Measurements from ENCODE around the gene CALML6.
A peak's percentile ranks its signal among the peaks of the same experiment; 100 is the strongest.

CALML6 gene

GRCh38 chr1:1899967-1900327 lies 15.1 kb upstream of the CALML6 start:
- Histone ChIP-seq H3K9me2 (replicated peaks; ENCODE audit: low read depth, low read length) (no peaks in the 10 kb centered on the region), H4K20me1 (ENCODE audit: insufficient read depth, low read length, poor library complexity, severe bottlenecking) (no peaks in the 10 kb centered on the region), H3K4me1 (ENCODE audit: insufficient read depth, low read length, poor library complexity, severe bottlenecking) (peaks cover 50% of the 10 kb centered on the region), H3K36me3 (ENCODE audit: insufficient read depth, low read length) (no peaks in the 10 kb centered on the region), H3K9me3 (ENCODE audit: insufficient read depth, low read depth, low read length) (no peaks in the 10 kb centered on the region), H3K79me2 (ENCODE audit: insufficient read depth, low read length) (no peaks in the 10 kb centered on the region), H3K4me2 (ENCODE audit: low read depth, low read length, poor library complexity, severe bottlenecking) (peak overlapping the region; percentile 75), H3K9ac (ENCODE audit: low read depth, low read length, poor library complexity, severe bottlenecking) (peak overlapping the region; percentile 69), H2AFZ (ENCODE audit: low read length) (no peak overlapping the region), H3K4me3 (ENCODE audit: low read length, poor library complexity, severe bottlenecking) (peak overlapping the region; percentile 51), H3K27me3 (ENCODE audit: insufficient read depth, low read length, poor library complexity, severe bottlenecking) (no peaks in the 10 kb centered on the region), H3F3A (ENCODE audit: low read depth) (no peaks in the 10 kb centered on the region)
- TF ChIP-seq CTCF (conservative IDR thresholded peaks at IDR 0.05; ENCODE audit: low read length), result no peak
- TF ChIP-seq EZH2phosphoT487 (IDR thresholded peaks at IDR 0.05; ENCODE audit: borderline replicate concordance), result no peak

- no peaks in the 10 kb centered on the region for H3K9me3 ChIP-seq (ENCODE audit: insufficient read depth, low read depth, low read length)
- no peak overlapping the region for H3K4me3 ChIP-seq (ENCODE audit: low read length, poor library complexity, severe bottlenecking)
- no peak overlapping the region for H2AFZ ChIP-seq (ENCODE audit: low read length)
- TF ChIP-seq EZH2phosphoT487 (IDR thresholded peaks at IDR 0.05; ENCODE audit: borderline replicate concordance) (no peak), CTCF (conservative IDR thresholded peaks at IDR 0.05; ENCODE audit: low read length) (no peak)
- H3K9ac ChIP-seq (ENCODE audit: low read depth, low read length, poor library complexity, severe bottlenecking), result peak overlapping the region; percentile 30
- H3F3A ChIP-seq (ENCODE audit: low read depth), result no peaks in the 10 kb centered on the region
- peaks cover 39% of the 10 kb centered on the region for H3K4me1 ChIP-seq (ENCODE audit: insufficient read depth, low read length, poor library complexity, severe bottlenecking)
- H3K79me2 ChIP-seq (ENCODE audit: insufficient read depth, low read length), result no peaks in the 10 kb centered on the region
- no peaks in the 10 kb centered on the region for H3K9me2 ChIP-seq (replicated peaks; ENCODE audit: low read depth, low read length)
- H3K36me3 ChIP-seq (ENCODE audit: insufficient read depth, low read length), result no peaks in the 10 kb centered on the region
- H4K20me1 ChIP-seq (ENCODE audit: insufficient read depth, low read length, poor library complexity, severe bottlenecking), result no peaks in the 10 kb centered on the region
- H3K4me2 ChIP-seq (ENCODE audit: low read depth, low read length, poor library complexity, severe bottlenecking), result no peak overlapping the region
- H3K27me3 ChIP-seq (ENCODE audit: insufficient read depth, low read length, poor library complexity, severe bottlenecking), result no peaks in the 10 kb centered on the region
Observed at GRCh38 chr1:1900883-1901640, 14.0 kb upstream of the CALML6 start.

GRCh38 chr1:1901641-1902294 lies 13.3 kb upstream of the CALML6 start:
- no peaks in the 10 kb centered on the region for H4K20me1 ChIP-seq (ENCODE audit: insufficient read depth, low read length, poor library complexity, severe bottlenecking)
- no peak overlapping the region for H3K4me3 ChIP-seq (ENCODE audit: low read length, poor library complexity, severe bottlenecking)
- H3K9me2 ChIP-seq (replicated peaks; ENCODE audit: low read depth, low read length), result no peaks in the 10 kb centered on the region
- no peak for TF ChIP-seq CTCF (conservative IDR thresholded peaks at IDR 0.05; ENCODE audit: low read length)
- TF ChIP-seq EZH2phosphoT487 (IDR thresholded peaks at IDR 0.05; ENCODE audit: borderline replicate concordance), result no peak
- H3K9ac ChIP-seq (ENCODE audit: low read depth, low read length, poor library complexity, severe bottlenecking), result peak overlapping the region; percentile 30
- no peaks in the 10 kb centered on the region for H3K79me2 ChIP-seq (ENCODE audit: insufficient read depth, low read length)
- no peaks in the 10 kb centered on the region for H3K9me3 ChIP-seq (ENCODE audit: insufficient read depth, low read depth, low read length)
- H3K27me3 ChIP-seq (ENCODE audit: insufficient read depth, low read length, poor library complexity, severe bottlenecking), result no peaks in the 10 kb centered on the region
- no peaks in the 10 kb centered on the region for H3K36me3 ChIP-seq (ENCODE audit: insufficient read depth, low read length)
- H2AFZ ChIP-seq (ENCODE audit: low read length), result no peak overlapping the region
- no peaks in the 10 kb centered on the region for H3F3A ChIP-seq (ENCODE audit: low read depth)
- H3K4me1 ChIP-seq (ENCODE audit: insufficient read depth, low read length, poor library complexity, severe bottlenecking), result peaks cover 37% of the 10 kb centered on the region
- H3K4me2 ChIP-seq (ENCODE audit: low read depth, low read length, poor library complexity, severe bottlenecking), result no peak overlapping the region
